Activated CD4-positive, alpha-beta T cell treated with anti-CD3 and anti-CD28 coated beads, Interleukin-2, amount 10 ng/mL, durations not matched to agents 24 days and 14 days (primary cell): Measurements from ENCODE around the gene CA4. TPM values are rescaled to one million over a fixed set of nuclear protein-coding genes. Genes with fewer than 3 reads are reported as not detected.
"Not testable (repeated sequence)": the region's sequence is repeated elsewhere in the genome, so short reads cannot be mapped to it uniquely, and the experiment has no call there.

Experiments used
- DNase-seq: peaks from one replicate; pipeline ENCODE4 v3.0.0; 2022
- H3K27ac Mint-ChIP-seq: one replicate; pipeline ENCODE4 v1.8.0; 2022; ENCODE audit warnings: mild to moderate bottlenecking, mixed read lengths
- H3K27me3 Mint-ChIP-seq: one replicate; pipeline ENCODE4 v1.8.0; 2022; ENCODE audit warnings: mixed read lengths
- H3K36me3 Mint-ChIP-seq: one replicate; pipeline ENCODE4 v1.8.0; 2022; ENCODE audit warnings: low read depth, mild to moderate bottlenecking, mixed read lengths
- H3K4me1 Mint-ChIP-seq: one replicate; pipeline ENCODE4 v1.8.0; 2021; ENCODE audit warnings: mixed read lengths
- H3K4me3 Mint-ChIP-seq: one replicate; pipeline ENCODE4 v1.8.0; 2022; ENCODE audit warnings: mild to moderate bottlenecking, moderate library complexity, mixed read lengths
- H3K9me3 Mint-ChIP-seq: one replicate; pipeline ENCODE4 v1.8.0; 2021; ENCODE audit warnings: mixed read lengths
- intact Hi-C: fragments of 100-400 bp; cut with micrococcal nuclease; formaldehyde crosslinking; loops from one replicate; pipeline ENCODE4 v1.15.1; 2023
- total RNA-seq: library from RNA; stranded (reverse); gene quantifications from 2 replicates; pipeline ENCODE4 v1.2.3, GENCODE V29; 2022

Gene CA4
- total RNA-seq, 1 donor from 2014 or later: not detected

- Mint-ChIP-seq H3K27ac (no peak overlapping the region), H3K36me3 (no peaks in the 10 kb centered on the region), H3K4me3 (no peak overlapping the region), H3K4me1 (peaks cover 35% of the 10 kb centered on the region), H3K27me3 (no peaks in the 10 kb centered on the region), H3K9me3 (no peaks in the 10 kb centered on the region)
- intact Hi-C loops: no loop called here
- no peak for DNase-seq
These were observed 17.4 kb downstream of the CA4 start for GRCh38 chr17:60167065-60167741.

GRCh38 chr17:60168654-60169053, 18.9 kb downstream of the CA4 start:
- no peaks in the 10 kb centered on the region for H3K9me3 Mint-ChIP-seq
- H3K27ac Mint-ChIP-seq: no peak overlapping the region
- DNase-seq: no peak
- intact Hi-C loops: no loop called here
- H3K36me3 Mint-ChIP-seq: no peaks in the 10 kb centered on the region
- H3K4me1 Mint-ChIP-seq: peaks cover 38% of the 10 kb centered on the region
- H3K27me3 Mint-ChIP-seq: no peaks in the 10 kb centered on the region
- H3K4me3 Mint-ChIP-seq: no peak overlapping the region

DNA sequence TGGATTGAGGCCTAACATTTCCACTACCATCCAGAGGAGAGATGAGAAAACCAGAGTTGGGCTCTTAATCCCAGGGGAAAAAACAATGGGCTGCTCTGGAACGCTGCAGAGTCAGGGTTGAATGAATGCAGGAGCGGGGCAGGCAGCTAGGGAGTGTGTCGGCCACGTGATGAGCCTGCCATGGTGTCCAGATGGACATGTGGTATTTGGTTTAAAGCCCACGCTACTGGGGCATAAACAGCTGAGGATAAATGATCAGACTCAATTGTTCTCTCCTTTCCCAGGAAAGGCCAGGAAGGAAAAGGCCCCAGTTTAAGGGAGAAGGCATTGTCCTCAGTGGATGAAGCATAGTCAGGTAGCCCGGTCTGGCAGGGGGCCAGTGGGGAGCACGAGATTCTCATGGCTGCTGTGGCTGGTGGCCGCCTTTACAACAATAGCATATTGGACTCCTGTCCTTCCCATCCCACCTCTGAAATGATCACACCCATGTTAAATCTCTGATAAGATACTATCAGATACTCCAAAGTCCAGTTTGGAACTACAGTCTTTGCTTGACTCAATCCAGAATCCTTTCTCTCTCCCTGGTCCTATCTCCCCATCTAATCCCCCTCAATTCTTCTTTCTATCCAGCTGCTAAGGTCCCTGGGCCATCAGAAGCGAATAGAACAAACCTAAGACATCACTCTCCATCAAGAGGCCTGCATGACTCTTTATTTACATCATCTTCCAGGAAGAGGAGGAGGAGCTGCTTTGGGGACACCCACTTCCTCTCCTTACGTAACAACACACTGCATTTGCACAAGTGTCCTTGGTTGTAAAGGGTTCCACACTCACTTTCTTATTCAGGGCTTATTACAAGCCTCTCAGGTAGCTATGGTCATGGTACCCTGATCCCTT, 20.4 kb downstream of the CA4 start:
- Mint-ChIP-seq H3K4me3 (peak overlapping the region; percentile 46), H3K4me1 (peaks cover 33% of the 10 kb centered on the region), H3K36me3 (no peaks in the 10 kb centered on the region), H3K27me3 (no peaks in the 10 kb centered on the region), H3K9me3 (no peaks in the 10 kb centered on the region), H3K27ac (peak overlapping the region; percentile 87)
- peak; percentile 83 for DNase-seq
- intact Hi-C loops: no loop called here

GRCh38 chr17:60170835-60171752, 21.3 kb downstream of the CA4 start:
- H3K9me3 Mint-ChIP-seq: no peaks in the 10 kb centered on the region
- H3K36me3 Mint-ChIP-seq: no peaks in the 10 kb centered on the region
- intact Hi-C loops: no loop called here
- H3K4me3 Mint-ChIP-seq: no peak overlapping the region
- no peaks in the 10 kb centered on the region for H3K27me3 Mint-ChIP-seq
- peaks cover 28% of the 10 kb centered on the region for H3K4me1 Mint-ChIP-seq
- no peak for DNase-seq
- peak overlapping the region; percentile 87 for H3K27ac Mint-ChIP-seq

DNA sequence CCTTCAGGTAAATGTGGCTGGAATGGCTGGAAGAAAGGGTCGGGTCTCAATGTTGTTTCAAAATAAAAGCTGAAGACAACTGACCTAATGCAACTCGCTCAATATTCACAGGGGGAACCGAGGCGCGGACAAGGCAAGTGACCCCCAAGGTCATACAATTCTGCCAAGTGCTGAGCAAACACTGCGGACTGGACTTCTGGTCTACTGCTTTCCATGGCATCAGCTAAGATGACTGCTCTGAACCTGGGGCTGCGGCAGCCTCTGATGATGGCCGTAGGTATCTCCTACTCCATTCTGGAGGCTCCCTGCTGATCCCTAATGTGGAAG, 21.9 kb downstream of the CA4 start:
- Mint-ChIP-seq H3K36me3 (peaks cover 3% of the 10 kb centered on the region), H3K27me3 (no peaks in the 10 kb centered on the region), H3K4me1 (peaks cover 25% of the 10 kb centered on the region), H3K4me3 (no peak overlapping the region), H3K27ac (no peak overlapping the region), H3K9me3 (no peaks in the 10 kb centered on the region)
- no peak for DNase-seq
- intact Hi-C loops: no loop called here

- Mint-ChIP-seq H3K4me3 (no peak overlapping the region), H3K27me3 (no peaks in the 10 kb centered on the region), H3K27ac (no peak overlapping the region), H3K4me1 (peaks cover 21% of the 10 kb centered on the region), H3K36me3 (peaks cover 3% of the 10 kb centered on the region), H3K9me3 (no peaks in the 10 kb centered on the region)
- DNase-seq: no peak
- intact Hi-C loops: no loop called here
These were observed 23.6 kb downstream of the CA4 start for GRCh38 chr17:60173304-60173819.

- peaks cover 21% of the 10 kb centered on the region for H3K4me1 Mint-ChIP-seq
- no peaks in the 10 kb centered on the region for H3K27me3 Mint-ChIP-seq
- H3K9me3 Mint-ChIP-seq: no peaks in the 10 kb centered on the region
- intact Hi-C loops: no loop called here
- H3K36me3 Mint-ChIP-seq: peaks cover 6% of the 10 kb centered on the region
- no peak for DNase-seq
- no peak overlapping the region for H3K4me3 Mint-ChIP-seq
- H3K27ac Mint-ChIP-seq: no peak overlapping the region
These were observed 24.3 kb downstream of the CA4 start for GRCh38 chr17:60174035-60174434.

DNA sequence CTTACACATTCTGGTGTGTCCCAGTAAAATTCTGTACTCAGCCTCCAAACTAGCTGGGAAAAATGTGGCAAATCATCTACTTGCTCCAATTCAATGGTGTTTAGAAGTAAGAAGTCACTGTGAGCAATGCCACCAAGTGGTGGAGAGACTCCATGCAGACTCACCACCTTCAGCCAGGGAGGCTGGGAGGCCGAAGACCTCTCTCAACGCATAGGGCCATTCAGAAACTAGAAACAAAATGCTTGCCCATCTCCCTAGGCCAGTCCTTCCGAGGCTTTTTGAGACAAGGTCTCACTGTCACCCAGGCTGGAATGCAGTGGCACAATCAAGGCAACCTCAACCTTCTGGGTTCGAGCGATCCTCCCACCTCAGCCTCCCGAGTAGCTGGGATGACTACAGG, 25.0 kb downstream of the CA4 start:
- H3K9me3 Mint-ChIP-seq, DNase-seq, H3K4me3 Mint-ChIP-seq, H3K27me3 Mint-ChIP-seq, H3K27ac Mint-ChIP-seq, intact Hi-C loops, H3K36me3 Mint-ChIP-seq: not testable (repeated sequence)
- peaks cover 19% of the 10 kb centered on the region for H3K4me1 Mint-ChIP-seq

DNA sequence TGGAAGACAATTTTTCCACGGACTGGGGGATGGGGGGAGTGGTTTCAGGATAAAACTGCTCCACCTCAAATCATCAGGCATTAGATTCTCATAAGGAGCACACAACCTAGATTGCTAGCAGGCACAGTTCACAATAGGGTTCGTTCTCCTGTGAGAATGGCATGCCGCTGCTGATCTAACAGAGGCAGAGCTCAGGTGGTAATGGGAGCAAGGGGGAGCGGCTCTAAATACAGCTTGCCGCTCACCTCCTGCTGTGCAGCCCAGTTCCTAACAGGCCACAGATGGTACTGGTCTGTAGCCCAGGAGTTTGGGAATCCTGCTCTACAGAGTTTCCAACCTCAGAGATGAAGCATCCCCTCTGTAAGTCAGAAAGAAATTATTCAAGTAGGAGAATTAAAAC, 27.0 kb downstream of the CA4 start:
- H3K36me3 Mint-ChIP-seq: peaks cover 15% of the 10 kb centered on the region
- H3K27ac Mint-ChIP-seq, DNase-seq, H3K27me3 Mint-ChIP-seq, H3K9me3 Mint-ChIP-seq, H3K4me3 Mint-ChIP-seq, intact Hi-C loops, H3K4me1 Mint-ChIP-seq: not testable (repeated sequence)

DNA sequence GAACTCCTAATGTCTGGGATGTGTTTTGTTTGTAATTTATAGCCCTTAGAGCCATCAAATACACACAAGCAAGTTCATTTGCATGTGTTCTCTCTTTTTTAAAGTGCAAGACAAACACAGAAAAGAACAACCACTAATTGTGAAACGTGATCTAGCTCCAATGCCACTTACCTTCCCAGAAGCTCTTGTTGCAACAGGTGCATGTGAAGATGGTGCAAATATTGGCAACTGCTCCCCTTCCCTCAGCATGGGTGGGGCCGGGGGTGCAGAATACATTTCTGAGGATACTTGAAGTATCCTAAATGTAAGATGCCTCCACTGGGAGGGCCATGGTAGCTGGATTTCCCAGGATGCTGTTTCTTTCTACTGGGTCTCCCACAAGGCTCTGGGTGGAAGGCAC, 28.4 kb downstream of the CA4 start:
- peaks cover 17% of the 10 kb centered on the region for H3K36me3 Mint-ChIP-seq
- H3K4me1 Mint-ChIP-seq, DNase-seq, H3K27ac Mint-ChIP-seq, H3K9me3 Mint-ChIP-seq, H3K4me3 Mint-ChIP-seq, H3K27me3 Mint-ChIP-seq, intact Hi-C loops: not testable (repeated sequence)

- H3K4me3 Mint-ChIP-seq, H3K27ac Mint-ChIP-seq, DNase-seq, H3K27me3 Mint-ChIP-seq, H3K9me3 Mint-ChIP-seq, H3K4me1 Mint-ChIP-seq, intact Hi-C loops: not testable (repeated sequence)
- peaks cover 18% of the 10 kb centered on the region for H3K36me3 Mint-ChIP-seq
These were observed 30.6 kb downstream of the CA4 start for GRCh38 chr17:60180380-60180779.

GRCh38 chr17:60186372-60186771, 36.6 kb downstream of the CA4 start:
- H3K4me3 Mint-ChIP-seq, H3K4me1 Mint-ChIP-seq, H3K27ac Mint-ChIP-seq, intact Hi-C loops, DNase-seq, H3K27me3 Mint-ChIP-seq, H3K9me3 Mint-ChIP-seq: not testable (repeated sequence)
- peaks cover 25% of the 10 kb centered on the region for H3K36me3 Mint-ChIP-seq

GRCh38 chr17:60186846-60187745, 37.3 kb downstream of the CA4 start:
- H3K36me3 Mint-ChIP-seq: peaks cover 27% of the 10 kb centered on the region
- intact Hi-C loops, H3K27ac Mint-ChIP-seq, H3K9me3 Mint-ChIP-seq, H3K4me3 Mint-ChIP-seq, H3K27me3 Mint-ChIP-seq, H3K4me1 Mint-ChIP-seq, DNase-seq: not testable (repeated sequence)
